ENCODE data around the gene C4orf46.
"Not testable (repeated sequence)": the region's sequence is repeated elsewhere in the genome, so short reads cannot be mapped to it uniquely, and the experiment has no call there.

Gene C4orf46

DNA sequence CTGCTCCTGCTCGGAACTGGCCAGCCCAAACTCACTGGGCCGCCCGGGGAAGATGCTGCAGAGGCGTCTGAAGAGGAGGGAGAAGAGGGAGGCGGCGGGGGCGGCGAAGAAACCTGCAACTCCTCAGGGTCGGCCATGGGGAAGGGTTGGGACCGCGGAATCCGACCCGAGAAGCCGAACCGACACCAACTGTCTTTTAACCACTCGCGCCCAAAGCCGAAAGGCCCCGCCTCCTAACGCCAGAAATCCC, at the start of gene C4orf46:
C4orf46 (minus strand) TSS at position 223 of the 250 bp plus-strand sequence; CDS start at position 137, 86 bp downstream.
- DNase-seq = no peak

GRCh38 chr4:158715802-158716201, 44.1 kb upstream of the C4orf46 start:
- no peak for DNase-seq

GRCh38 chr4:158714937-158715336, 43.2 kb upstream of the C4orf46 start:
- no peak for DNase-seq

DNA sequence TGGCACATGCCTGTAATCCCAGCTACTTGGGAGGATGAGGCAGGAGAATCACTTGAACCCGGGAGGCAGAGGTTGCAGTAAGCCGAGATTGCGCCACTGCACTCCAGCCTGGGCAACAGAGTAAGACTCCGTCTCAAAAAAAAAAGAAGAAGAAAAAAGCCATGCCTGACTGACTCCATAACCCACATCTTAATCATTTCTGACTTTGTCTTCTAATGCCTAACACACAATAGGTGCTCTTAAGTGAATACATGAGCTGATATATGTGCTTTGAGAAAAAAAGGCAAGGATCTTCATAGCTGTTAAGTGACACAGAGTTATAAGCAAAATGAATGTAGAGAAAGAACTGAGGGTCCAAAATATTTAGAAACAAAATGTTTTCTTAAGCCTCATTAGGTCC, 40.9 kb upstream of the C4orf46 start:
- not testable (repeated sequence) for DNase-seq

- no peak for DNase-seq
These were observed 39.1 kb upstream of the C4orf46 start for GRCh38 chr4:158710814-158711213.

DNA sequence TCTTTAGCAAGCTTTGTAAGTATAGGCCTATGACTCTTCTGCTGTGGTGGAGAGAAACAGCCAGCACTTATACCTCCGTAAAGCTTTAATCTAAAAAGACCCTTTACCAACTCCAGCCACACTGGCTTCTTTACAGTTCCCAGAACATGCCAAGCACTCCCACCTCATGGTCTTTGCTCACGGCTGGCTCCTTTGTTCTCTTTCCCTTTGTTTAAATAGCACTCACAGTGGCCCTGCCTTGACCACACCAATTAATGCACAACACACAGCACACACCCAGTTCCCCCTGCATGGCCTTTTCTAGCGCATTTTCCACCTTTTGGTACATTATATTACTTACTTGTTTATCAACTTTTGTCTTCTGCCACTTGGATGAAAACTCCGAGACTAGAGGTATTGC, 32.6 kb upstream of the C4orf46 start:
- no peak for DNase-seq

GRCh38 chr4:158688813-158689212, 17.1 kb upstream of the C4orf46 start:
- DNase-seq = no peak

GRCh38 chr4:158682066-158682465, 10.4 kb upstream of the C4orf46 start:
- DNase-seq = no peak

- no peak for DNase-seq
These were observed 9.9 kb upstream of the C4orf46 start for GRCh38 chr4:158681629-158682028.

- DNase-seq = no peak
These were observed 7.1 kb upstream of the C4orf46 start for GRCh38 chr4:158678767-158679166.

GRCh38 chr4:158676076-158676475, 4.4 kb upstream of the C4orf46 start:
- no peak for DNase-seq

- DNase-seq = no peak
These were observed 1.9 kb upstream of the C4orf46 start for GRCh38 chr4:158673633-158674032.

DNA sequence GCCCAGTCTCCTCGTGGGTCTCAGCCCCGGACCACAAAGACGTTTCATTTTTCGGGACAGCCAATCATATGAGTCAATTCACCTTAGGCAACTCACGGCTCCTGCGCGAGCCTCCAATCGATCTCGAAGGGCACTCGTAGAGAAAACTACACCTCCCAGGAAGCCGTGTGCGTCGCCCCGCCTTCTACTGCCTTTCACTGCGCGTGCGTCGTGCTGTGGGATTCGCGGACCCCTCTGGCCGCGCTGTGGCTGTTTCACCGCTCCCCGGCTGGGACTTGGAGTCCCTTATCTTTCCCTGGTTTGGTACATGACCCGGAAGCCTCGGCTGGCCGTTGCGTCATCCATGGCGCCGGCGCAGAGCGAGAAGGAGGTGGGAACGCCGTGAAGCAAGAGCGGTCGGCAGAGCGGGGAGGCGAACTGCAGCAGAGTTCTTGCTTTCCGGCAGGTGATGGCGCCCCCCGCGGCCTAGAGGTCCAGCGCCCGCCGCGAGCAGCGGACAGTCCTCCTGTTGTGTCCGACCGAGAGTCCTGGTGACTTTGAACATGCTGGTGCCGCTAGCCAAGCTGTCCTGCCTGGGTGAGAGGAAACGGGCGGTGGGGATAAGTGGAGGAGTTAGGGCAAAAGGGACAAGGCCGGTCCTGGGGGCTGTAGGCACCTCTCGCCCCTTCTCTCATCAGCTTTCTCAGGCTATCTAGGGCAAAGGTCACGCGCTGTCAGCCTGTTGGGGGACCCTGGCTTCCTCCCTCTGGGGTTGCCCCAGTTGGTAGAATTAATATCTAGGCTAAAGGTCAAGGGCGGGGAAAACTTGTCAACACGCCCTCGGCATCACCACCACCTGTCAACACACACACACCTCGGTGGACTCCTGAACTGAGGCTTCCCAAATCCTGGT, 474 bp upstream of the C4orf46 start, which contains the start of gene ETFDH:
ETFDH (plus strand) TSS at position 382 of the 892 bp plus-strand sequence; CDS start at position 543, 161 bp downstream.
- peak; percentile 96 to 97 for DNase-seq

DNA sequence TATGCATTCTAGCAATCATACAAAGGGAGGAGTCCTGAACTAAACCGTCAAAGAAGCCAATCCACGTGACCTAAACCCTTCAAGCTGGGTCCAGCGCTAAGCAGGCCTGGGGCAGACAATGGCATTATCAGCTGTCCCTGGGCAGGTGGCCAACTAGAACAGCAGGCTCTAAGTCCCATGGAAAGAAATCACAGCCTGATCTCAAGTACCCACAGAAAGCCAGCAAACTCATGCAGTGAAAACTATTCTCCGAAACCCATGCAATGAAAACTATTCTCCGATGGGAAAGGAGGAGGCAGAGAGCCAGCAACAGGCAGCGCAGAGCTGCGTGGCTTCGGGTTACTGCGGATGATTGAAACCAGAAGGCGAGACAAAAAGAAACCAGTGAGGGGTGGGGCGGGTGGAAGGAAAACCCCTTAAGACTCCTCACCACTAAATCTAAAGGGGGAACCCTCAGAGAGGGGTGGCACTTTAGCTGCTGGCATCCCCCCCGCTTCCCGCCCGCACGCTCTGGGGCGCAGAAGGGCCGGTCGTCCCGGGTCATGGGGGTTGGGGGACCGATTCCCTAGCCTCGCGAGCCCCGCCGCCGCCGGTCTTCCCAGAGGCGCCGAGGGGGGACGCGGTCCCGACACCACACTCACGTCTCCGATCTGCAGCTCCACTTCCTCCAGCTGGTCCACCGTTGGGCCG, 567 bp downstream of the C4orf46 start:
- DNase-seq = peak; percentile 61 to 73

GRCh38 chr4:158669310-158669709, 2.4 kb downstream of the C4orf46 start:
- no peak for DNase-seq

DNA sequence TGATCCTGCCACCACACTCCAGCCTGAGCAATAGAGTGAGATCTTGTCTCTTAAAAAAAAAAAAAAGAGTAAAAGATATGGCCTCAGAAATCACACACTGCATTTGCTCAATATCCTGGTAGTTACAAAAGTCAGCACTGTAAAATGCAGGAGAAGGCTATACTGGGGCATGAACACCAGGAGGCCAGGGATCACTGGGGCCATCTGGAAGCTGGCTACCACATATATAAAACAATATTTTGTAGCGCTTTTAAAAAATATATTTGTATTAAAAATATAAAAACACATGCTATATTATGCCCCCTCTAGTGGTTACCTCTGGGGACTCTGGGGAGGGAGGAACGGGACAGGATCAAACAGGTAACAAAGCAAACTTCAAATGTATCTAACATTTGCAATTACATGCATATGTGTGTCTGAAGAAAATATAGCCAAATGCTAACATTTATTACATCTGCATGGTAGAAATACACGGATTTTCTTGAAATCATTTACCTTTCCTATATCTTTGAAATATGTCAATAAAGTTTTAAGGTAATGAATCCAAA, 4.0 kb downstream of the C4orf46 start:
- peak; percentile 28 to 33 for DNase-seq

DNA sequence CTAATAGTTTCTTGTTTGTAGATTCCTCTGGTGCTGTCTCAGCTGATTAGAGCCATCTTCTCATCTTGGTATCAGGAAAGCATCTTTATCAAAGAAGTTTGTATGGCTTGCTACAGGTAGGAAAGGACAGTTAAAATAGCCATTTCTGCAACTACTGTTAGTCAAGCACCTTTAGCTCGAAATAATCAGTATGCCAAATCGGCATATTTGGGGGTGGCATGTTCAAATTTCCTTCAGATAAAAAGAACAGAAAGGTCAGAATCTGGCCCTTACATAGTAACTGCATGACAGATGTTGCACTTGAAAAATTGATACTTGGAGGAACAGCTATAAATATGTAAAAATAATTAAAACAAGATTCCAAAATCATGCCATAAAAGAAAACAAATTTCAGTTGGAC, 4.8 kb downstream of the C4orf46 start:
- DNase-seq = no peak

- DNase-seq = no peak
These were observed 6.9 kb downstream of the C4orf46 start for GRCh38 chr4:158664806-158665205.

- DNase-seq = not testable (repeated sequence)
These were observed 7.7 kb downstream of the C4orf46 start for GRCh38 chr4:158663707-158664625.

GRCh38 chr4:158663255-158663654, 8.4 kb downstream of the C4orf46 start:
- not testable (repeated sequence) for DNase-seq

GRCh38 chr4:158657291-158657690, 14.4 kb downstream of the C4orf46 start:
- DNase-seq = no peak

- DNase-seq = no peak
These were observed 15.2 kb downstream of the C4orf46 start for GRCh38 chr4:158656439-158656838.

DNA sequence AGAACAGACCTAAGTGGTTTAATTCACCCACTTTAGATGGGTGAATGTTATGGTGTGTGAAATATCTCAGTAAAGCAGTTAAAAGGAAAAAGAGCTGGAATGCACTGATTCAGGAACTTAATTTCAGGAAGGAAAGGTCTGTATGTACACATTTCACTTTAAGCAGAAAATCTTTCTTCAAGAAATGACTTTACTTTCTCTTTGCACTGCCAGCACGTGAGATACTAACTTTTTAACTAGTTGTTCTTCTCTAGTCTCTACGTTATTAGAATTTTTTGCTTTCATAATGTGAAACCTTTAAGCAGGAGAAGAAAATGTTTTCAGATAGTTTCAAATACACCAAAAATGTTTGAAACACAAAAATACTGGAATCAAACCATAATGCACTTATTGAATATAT, 18.8 kb downstream of the C4orf46 start:
- no peak for DNase-seq
